Uterus (tissue), 2 donors: ENCODE data around the gene TBC1D9.

ENCODE experiments used
- CTCF ChIP-seq, 4 experiments: fragments of 200-600 bp in 2 of 4; fragments of 450-650 bp in 2 of 4; sonication (generic) in 2 of 4; IDR thresholded peaks; one replicate each; pipeline ENCODE4 v1.5.1; 2016 to 2019; ENCODE audit warnings: antibody characterized with exemption in 4 of 4, mild to moderate bottlenecking in 2 of 4, moderate library complexity in 1 of 4
- POLR2A ChIP-seq, 2 donors: fragments of 450-650 bp; IDR thresholded peaks; one replicate each; pipeline ENCODE4 v1.6.1; 2016; ENCODE audit warnings: antibody characterized with exemption in 2 of 2, mild to moderate bottlenecking in 1 of 2, moderate library complexity in 1 of 2

- TF ChIP-seq CTCF (IDR thresholded peaks at IDR 0.05) (no peak), POLR2A (IDR thresholded peaks at IDR 0.05) (no peak)
These were observed 1.0 kb downstream of the TBC1D9 start for GRCh38 chr4:140754918-140755773.
